Subcutaneous abdominal adipose tissue (tissue), 5 donors: ENCODE data around the gene WTIP.
A peak's percentile ranks its signal among the peaks of the same experiment; 100 is the strongest.

Experiments
- H3K27ac ChIP-seq: one replicate; pipeline ENCODE4 v1.7.0; 2013; ENCODE audit warnings: low read depth, mild to moderate bottlenecking, inconsistent platforms, low read length, moderate library complexity
- H3K27me3 ChIP-seq, 5 donors: one replicate each; pipeline ENCODE4 v1.7.0; 2013; ENCODE audit warnings: low read length in 5 of 5, inconsistent platforms in 1 of 5; ENCODE audit not compliant: control insufficient read depth in 5 of 5, insufficient read depth in 4 of 5
- H3K36me3 ChIP-seq, 5 donors: one replicate each; pipeline ENCODE4 v1.7.0; 2013; ENCODE audit warnings: low read length in 5 of 5; ENCODE audit not compliant: control insufficient read depth in 5 of 5, insufficient read depth in 5 of 5
- H3K4me1 ChIP-seq, 5 donors: one replicate each; pipeline ENCODE4 v1.7.0; 2013; ENCODE audit warnings: low read length in 5 of 5, mild to moderate bottlenecking in 3 of 5, moderate library complexity in 1 of 5; ENCODE audit not compliant: control insufficient read depth in 5 of 5, insufficient read depth in 5 of 5
- H3K4me3 ChIP-seq, 5 donors: one replicate each; pipeline ENCODE4 v1.7.0; 2013; ENCODE audit warnings: low read length in 5 of 5, low read depth in 1 of 5
- H3K9ac ChIP-seq, 5 donors: one replicate each; pipeline ENCODE4 v1.7.0; 2013; ENCODE audit warnings: low read length in 5 of 5, mild to moderate bottlenecking in 4 of 5, moderate library complexity in 3 of 5
- H3K9me3 ChIP-seq, 5 donors: one replicate each; pipeline ENCODE4 v1.7.0; 2013; ENCODE audit warnings: low read length in 5 of 5; ENCODE audit not compliant: control insufficient read depth in 5 of 5
- donor health status: healthy.
- donor health status: healthy.
- donor health status: healthy.
- donor health status: healthy.
- donor health status: healthy.

Gene WTIP

DNA sequence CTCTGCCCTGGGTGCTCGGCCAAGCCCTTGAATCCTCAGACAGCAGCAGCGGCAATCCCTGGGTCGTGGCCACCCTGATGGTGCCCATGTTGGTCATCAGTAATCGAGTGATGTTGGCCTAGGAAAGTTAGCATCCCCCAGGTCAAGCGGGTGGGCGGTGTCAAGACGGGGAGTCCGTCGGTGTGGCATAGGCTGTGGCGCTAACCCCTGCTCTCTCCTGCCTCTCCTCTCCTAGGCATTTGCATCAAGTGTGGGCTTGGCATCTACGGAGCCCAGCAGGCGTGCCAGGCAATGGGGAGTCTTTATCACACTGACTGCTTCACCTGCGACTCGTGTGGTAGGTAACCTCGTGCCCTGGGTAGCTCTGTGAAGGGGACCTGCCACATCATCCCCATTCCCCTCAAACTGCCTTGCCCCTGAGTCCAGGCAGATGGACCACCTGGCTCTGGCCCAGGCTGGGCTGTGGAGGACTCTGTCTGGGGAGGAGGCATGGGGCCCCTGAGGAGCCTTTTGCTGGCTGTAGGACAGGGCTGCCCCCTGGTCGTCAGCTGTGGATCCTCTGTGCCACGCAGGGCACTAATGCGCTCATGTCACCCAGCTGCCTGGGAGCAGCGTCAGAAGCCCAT, 8.7 kb downstream of the WTIP start:
- no peak overlapping the region for H3K9ac ChIP-seq
- no peaks in the 10 kb centered on the region for H3K9me3 ChIP-seq
- H3K36me3 ChIP-seq = peaks cover 0 to 50% (median 36%) of the 10 kb centered on the region in 5 donors
- no peak overlapping the region for H3K4me3 ChIP-seq
- no peaks in the 10 kb centered on the region for H3K27me3 ChIP-seq
- H3K4me1 ChIP-seq = peaks cover 0 to 6% (median 0%) of the 10 kb centered on the region in 5 donors
- H3K27ac ChIP-seq = no peak overlapping the region

DNA sequence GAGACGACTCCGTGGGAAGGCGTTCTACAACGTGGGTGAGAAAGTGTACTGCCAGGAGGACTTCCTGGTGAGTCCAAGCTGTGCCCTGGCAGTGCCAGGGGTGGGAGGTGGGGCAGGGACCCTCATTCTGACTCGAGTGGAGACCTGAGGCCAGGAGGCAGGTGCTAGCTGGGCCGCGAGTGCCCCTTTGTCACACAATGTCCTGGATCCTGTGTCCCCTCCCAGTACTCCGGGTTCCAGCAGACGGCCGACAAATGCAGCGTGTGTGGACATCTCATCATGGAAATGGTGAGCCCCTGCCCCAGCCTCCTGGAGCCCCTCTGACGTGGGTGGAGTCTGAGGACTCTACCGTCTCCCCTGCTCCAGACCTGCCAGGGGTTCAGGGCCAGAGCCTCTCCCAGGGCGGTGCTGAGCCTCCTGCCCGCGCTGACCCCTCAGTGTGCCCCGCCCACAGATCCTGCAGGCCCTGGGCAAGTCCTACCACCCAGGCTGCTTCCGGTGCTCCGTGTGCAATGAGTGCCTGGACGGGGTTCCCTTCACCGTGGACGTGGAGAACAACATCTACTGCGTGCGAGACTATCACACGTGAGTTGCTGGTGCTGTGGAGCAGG, 11.6 kb downstream of the WTIP start:
- Histone ChIP-seq H3K9ac (no peak overlapping the region), H3K36me3 (peaks cover 0 to 76% (median 58%) of the 10 kb centered on the region in 5 donors), H3K4me3 (no peak overlapping the region), H3K4me1 (no peaks in the 10 kb centered on the region), H3K27ac (no peak overlapping the region), H3K27me3 (no peaks in the 10 kb centered on the region), H3K9me3 (no peaks in the 10 kb centered on the region)

DNA sequence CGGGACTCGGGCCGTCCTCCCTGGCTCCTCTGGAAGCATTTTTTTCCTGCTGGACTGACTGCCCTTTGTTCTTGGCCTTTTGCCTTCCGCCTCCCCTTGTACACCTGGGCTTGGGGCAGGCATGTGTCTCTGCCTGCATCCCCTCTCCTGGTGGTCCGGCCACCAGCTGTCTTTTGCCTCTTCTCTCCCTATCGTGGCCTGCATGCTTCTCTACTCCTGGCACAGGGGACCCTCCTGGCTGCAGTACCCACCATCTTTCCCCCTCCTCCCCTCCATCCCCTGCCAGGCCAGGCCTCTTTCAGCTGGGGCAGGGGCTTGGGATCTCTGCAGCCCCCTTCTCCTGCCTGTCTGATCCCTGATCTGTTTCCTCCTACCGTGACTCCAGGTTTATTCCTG, 12.1 kb downstream of the WTIP start:
- no peaks in the 10 kb centered on the region for H3K4me1 ChIP-seq
- peaks cover 0 to 81% (median 60%) of the 10 kb centered on the region in 5 donors for H3K36me3 ChIP-seq
- H3K9me3 ChIP-seq = no peaks in the 10 kb centered on the region
- H3K9ac ChIP-seq = no peak overlapping the region
- H3K27me3 ChIP-seq = no peaks in the 10 kb centered on the region
- H3K27ac ChIP-seq = no peak overlapping the region
- no peak overlapping the region for H3K4me3 ChIP-seq

DNA sequence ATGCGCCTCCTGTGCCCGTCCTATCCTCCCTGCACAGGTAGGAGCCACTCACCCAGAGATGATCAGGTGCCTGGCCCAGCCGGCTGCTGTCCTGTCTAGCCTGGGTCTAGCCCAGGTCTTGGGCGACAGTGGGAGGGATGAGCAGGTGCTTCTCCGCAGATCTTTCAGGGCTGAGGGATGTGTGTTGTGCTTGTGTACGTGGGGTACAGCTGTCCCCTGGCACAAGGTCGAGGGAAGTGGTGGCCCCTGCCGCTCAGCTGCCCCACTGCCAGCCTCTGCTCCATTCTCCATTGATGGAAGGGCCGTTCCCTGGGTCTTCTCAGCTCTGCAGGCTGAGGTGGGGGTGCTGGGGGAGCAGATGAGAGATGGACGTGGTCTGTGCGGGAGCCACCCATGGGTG, 13.0 kb downstream of the WTIP start:
- Histone ChIP-seq H3K27ac (no peak overlapping the region), H3K4me3 (no peak overlapping the region), H3K9me3 (no peaks in the 10 kb centered on the region), H3K9ac (no peak overlapping the region), H3K4me1 (no peaks in the 10 kb centered on the region), H3K27me3 (no peaks in the 10 kb centered on the region), H3K36me3 (peaks cover 0 to 83% (median 64%) of the 10 kb centered on the region in 5 donors)

DNA sequence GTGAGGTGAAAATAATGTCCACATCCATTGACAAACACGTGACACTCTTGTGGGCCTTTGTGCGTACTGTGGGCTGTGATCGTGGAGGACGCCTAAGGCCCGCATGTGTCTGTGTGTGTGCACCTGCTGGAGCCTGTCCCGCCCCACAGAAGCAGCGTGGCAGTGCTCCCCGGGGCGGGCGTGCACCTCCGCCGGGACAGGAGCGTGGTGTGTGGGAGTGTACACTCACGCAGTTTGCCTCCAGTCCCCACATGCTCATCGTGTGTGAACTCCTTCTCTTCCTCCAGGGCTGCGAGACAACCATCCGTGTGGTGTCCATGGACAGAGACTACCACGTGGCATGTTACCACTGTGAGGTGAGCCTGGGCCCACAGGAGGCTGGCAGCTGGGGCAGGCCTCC, 13.9 kb downstream of the WTIP start:
- H3K9me3 ChIP-seq = no peaks in the 10 kb centered on the region
- H3K9ac ChIP-seq = no peak overlapping the region
- peaks cover 0 to 81% (median 60%) of the 10 kb centered on the region in 5 donors for H3K36me3 ChIP-seq
- H3K27me3 ChIP-seq = no peaks in the 10 kb centered on the region
- no peak overlapping the region for H3K4me3 ChIP-seq
- H3K27ac ChIP-seq = no peak overlapping the region
- H3K4me1 ChIP-seq = no peaks in the 10 kb centered on the region

DNA sequence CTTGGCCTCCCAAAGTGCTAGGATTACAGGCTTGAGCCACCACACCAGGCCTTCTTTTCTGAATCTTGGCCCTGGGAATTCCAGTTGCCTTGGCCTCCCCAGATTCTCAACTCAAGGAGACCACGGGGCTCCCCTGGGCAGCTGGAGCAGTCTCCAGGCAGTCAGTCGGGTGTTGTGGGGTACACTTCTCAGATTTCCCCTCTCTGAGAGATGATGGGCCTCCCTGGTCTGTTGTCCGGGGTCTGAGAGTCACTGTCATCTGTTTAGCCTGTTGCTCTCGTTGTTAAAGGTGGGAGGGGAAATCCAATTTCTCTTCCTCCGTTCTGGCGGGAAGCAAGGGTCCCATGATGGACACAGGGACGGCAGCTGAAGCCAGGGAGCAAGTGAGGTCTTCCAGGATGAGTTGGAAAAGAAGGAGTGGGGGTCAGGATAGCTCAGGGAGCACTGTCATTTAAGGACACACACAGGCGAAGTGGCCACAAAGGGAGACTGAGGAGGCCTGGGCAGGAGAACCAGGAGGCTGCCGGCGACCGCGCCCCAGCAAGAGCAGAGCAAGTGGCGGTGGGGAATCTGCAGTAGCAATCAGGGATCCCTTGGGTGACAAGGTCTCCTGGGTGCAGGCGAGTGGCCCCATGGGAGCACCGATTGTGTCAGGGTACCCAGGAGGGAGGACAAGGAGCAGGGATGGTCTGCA, 15.7 kb downstream of the WTIP start:
- no peak overlapping the region for H3K4me3 ChIP-seq
- peaks cover 0 to 12% (median 9%) of the 10 kb centered on the region in 5 donors for H3K4me1 ChIP-seq
- no peaks in the 10 kb centered on the region for H3K9me3 ChIP-seq
- H3K27ac ChIP-seq = no peak overlapping the region
- no peak overlapping the region for H3K9ac ChIP-seq
- H3K27me3 ChIP-seq = no peaks in the 10 kb centered on the region
- peaks cover 0 to 68% (median 53%) of the 10 kb centered on the region in 5 donors for H3K36me3 ChIP-seq

DNA sequence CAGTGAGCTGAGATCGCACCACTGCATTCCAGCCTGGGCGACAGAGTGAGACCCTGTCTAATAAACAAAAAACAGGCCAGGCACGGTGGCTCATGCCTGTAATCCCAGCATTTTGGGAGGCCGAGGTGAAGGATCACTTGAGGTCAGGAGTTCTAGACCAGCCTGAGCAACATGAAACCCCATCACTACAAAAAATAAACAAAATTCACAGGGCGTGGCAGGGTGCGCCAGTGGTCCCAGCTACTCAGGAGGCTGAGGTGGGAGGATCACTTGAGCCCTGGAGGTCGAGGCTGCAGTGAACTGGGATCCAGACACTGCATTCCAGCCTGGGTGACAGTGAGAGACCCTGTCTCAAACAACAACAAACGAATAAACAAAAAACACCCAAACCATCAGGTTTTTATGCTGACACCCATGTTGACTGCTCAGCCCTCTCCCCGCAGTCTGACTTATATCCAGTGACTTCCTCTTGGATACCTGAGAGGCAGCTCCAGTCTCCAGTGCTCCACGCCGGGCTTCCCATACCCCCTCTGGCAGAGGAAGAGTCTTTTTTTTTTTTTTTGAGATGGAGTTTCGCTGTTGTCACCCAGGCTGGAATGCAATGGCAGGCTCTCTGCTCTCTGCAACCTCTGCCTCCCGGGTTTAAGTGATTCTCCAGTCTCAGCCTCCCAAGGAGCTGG, 17.7 kb downstream of the WTIP start:
- H3K9me3 ChIP-seq = no peaks in the 10 kb centered on the region
- no peak overlapping the region for H3K4me3 ChIP-seq
- no peak overlapping the region for H3K27ac ChIP-seq
- peaks cover 0 to 51% (median 36%) of the 10 kb centered on the region in 5 donors for H3K36me3 ChIP-seq
- peaks cover 4 to 32% (median 24%) of the 10 kb centered on the region in 5 donors for H3K4me1 ChIP-seq
- H3K27me3 ChIP-seq = no peaks in the 10 kb centered on the region
- H3K9ac ChIP-seq = no peak overlapping the region

DNA sequence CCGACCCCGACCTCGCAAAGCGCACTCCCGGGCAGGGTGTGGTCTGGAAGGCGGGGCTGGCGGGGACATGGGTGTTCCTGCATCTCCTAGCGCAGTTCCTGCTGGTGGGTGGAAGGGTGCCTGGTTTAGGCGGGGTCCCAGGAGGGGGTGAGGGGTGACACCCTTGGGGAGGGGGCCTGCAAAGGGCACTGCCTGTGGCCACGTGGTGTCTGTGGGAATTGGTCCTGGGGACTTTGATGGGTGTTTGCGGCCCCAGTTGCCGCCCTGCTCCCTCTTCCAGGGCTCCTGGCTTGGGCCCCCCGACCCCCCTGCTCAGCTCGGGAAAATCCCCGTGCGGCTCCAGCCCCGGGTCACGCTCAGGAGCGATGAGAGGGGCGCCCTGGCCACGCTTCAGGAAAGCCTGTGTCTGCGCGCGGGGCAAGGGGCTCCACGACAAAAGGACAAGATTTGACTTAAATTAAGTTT, 19.1 kb downstream of the WTIP start:
- Histone ChIP-seq H3K36me3 (peaks cover 0 to 37% (median 25%) of the 10 kb centered on the region in 5 donors), H3K4me1 (peaks cover 4 to 44% (median 33%) of the 10 kb centered on the region in 5 donors), H3K27ac (no peak overlapping the region), H3K4me3 (no peak overlapping the region), H3K9me3 (no peaks in the 10 kb centered on the region), H3K27me3 (no peaks in the 10 kb centered on the region), H3K9ac (no peak overlapping the region)

DNA sequence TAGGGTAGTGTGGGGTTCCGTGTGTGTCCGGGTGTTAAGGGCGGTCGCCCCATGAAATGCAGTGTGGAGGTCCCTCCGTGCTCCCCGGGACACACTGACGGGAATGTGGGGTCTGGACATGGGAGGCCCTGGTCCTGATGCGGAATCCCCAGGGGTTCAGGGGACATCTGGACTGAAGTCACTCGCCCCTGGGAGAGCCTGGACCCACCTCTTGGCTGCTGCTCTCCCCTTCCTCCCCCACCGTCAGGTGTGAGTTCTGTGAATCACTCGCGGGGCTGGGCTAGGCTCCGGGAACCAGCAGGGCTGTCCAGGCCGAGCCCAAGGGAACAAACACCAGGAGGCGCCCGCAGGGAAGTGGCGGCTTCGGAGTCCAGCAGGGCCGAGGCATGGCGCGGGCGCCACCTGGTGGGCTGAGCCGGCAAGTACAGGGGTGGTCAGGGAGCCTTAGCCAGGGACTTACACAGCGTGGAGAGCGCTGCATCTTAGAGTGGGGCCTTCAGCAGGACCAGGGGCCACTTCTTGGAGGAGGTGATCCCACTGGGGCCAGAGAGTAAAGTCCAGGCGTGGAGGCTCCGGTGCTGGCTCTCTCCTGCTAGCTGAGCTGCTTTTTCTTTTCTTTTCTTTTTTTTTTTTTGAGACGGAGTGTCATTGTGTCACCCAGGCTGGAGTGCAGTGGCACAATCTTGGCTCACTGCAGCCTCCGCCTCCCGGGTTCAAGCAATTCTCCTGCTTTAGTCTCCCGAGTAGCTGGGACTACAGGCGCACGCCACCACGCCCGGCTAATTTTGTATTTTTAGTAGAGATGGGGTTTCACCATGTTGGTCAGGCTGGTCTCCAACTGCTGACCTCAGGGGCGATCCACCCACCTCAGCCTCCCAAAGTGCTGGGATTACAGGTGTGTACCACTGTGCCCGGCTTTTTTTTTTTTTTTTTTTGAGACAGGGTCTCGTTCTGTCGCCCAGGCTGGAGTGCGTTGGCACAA, 20.1 kb downstream of the WTIP start:
- H3K36me3 ChIP-seq = peaks cover 0 to 31% (median 22%) of the 10 kb centered on the region in 5 donors
- H3K9ac ChIP-seq = peak overlapping the region in 1 of 5 donors; percentile 39
- H3K27ac ChIP-seq = no peak overlapping the region
- no peak overlapping the region for H3K4me3 ChIP-seq
- H3K9me3 ChIP-seq = no peaks in the 10 kb centered on the region
- no peaks in the 10 kb centered on the region for H3K27me3 ChIP-seq
- H3K4me1 ChIP-seq = peaks cover 4 to 44% (median 33%) of the 10 kb centered on the region in 5 donors
